Gastrocnemius medialis (tissue), 4 donors: ENCODE measurements around the gene LHX6. TPM values are rescaled to one million over a fixed set of nuclear protein-coding genes. Genes with fewer than 3 reads are reported as not detected.

Experiments used
- ATAC-seq, 2 donors: fragments of 150-250 bp; one replicate each; pipeline ENCODE4 v1.9.1; 2016
- DNase-seq, 2 donors: peaks; one replicate each; pipeline ENCODE4 v3.0.0-alpha.2; 2019
- H3K27ac ChIP-seq, 4 donors: fragments of 200-600 bp; sonication (generic); 1 replicate in 1 of 4; 2 replicates in 3 of 4; pipeline ENCODE4 v1.5.1; 2016 to 2018; ENCODE audit warnings: mild to moderate bottlenecking in 2 of 4, moderate library complexity in 1 of 4
- H3K27me3 ChIP-seq, 3 donors: fragments of 200-600 bp; sonication (generic) in 2 of 3; 1 replicate in 1 of 3; 2 replicates in 2 of 3; pipeline versions ENCODE4 v1.5.1 to v1.6.0; 2016 to 2019; ENCODE audit warnings: mild to moderate bottlenecking in 1 of 3, moderate library complexity in 1 of 3
- H3K36me3 ChIP-seq, 2 donors: fragments of 200-600 bp; sonication (generic) in 1 of 2; one replicate each; pipeline ENCODE4 v1.5.1; 2017 to 2018
- H3K4me1 ChIP-seq, 2 donors: fragments of 200-600 bp; sonication (generic) in 1 of 2; one replicate each; pipeline ENCODE4 v1.5.1; 2016 to 2017; ENCODE audit warnings: mild to moderate bottlenecking in 2 of 2
- H3K4me3 ChIP-seq, 4 donors: fragments of 200-600 bp; sonication (generic) in 3 of 4; 1 replicate in 1 of 4; 2 replicates in 3 of 4; pipeline ENCODE4 v1.5.1; 2016 to 2019; ENCODE audit warnings: mild to moderate bottlenecking in 2 of 4
- H3K9me3 ChIP-seq, 3 donors: fragments of 200-600 bp; sonication (generic) in 2 of 3; 1 replicate in 1 of 3; 2 replicates in 2 of 3; pipeline ENCODE4 v1.5.1; 2016 to 2019
- CTCF ChIP-seq, 5 experiments: fragments of 450-650 bp in 3 of 5; fragments of 200-600 bp in 2 of 5; sonication (generic) in 2 of 5; IDR thresholded peaks in 4 of 5; conservative IDR thresholded peaks in 1 of 5; 1 replicate in 4 of 5; 2 replicates in 1 of 5; pipeline ENCODE4 v1.5.1; 2016 to 2019; ENCODE audit warnings: antibody characterized with exemption in 5 of 5, mild to moderate bottlenecking in 3 of 5, moderate library complexity in 3 of 5
- POLR2A ChIP-seq, 2 donors: fragments of 450-650 bp; IDR thresholded peaks; one replicate each; pipeline ENCODE4 v1.6.1; 2017; ENCODE audit warnings: antibody characterized with exemption in 2 of 2, mild to moderate bottlenecking in 2 of 2, moderate library complexity in 2 of 2
- in situ Hi-C, 4 donors: fragments of 200-750 bp; cut with MboI; loops; one replicate each; pipeline versions ENCODE4 v1.15.0 to v1.8.0; 2017; ENCODE audit warnings: low sequenced_read_pairs in 4 of 4
- intact Hi-C: fragments of 100-400 bp; cut with DNase I; formaldehyde crosslinking; loops from one replicate; pipeline ENCODE4 v1.15.1; 2023; ENCODE audit warnings: low total_unique reads
- total RNA-seq, 4 donors: library from RNA; depleted of rRNA; stranded (reverse); fragments of >200 nt; gene quantifications; one replicate each; pipeline versions ENCODE4 v1.1.0 to v1.2.3, GENCODE V29; 2016

The LHX6 gene
- total RNA-seq, 4 donors from 2014 or later, result 0.83 to 4.5 (median 1.7) TPM

- Histone ChIP-seq H3K36me3 (peaks cover 0 to 24% of the 10 kb centered on the region in 2 donors), H3K9me3 (no peaks in the 10 kb centered on the region), H3K4me1 (peaks cover 45 to 49% of the 10 kb centered on the region in 2 donors), H3K4me3 (peak overlapping the region; percentile 66 to 95 (median 86)), H3K27ac (peak overlapping the region; percentile 92 to 100 (median 98)), H3K27me3 (no peaks in the 10 kb centered on the region)
- intact Hi-C loops (loop anchor here (1.0 to 10.0 kb wide), 5 partner anchors 83 to 519 kb away; partner anchors contain the start of genes MORN5, NDUFA8 and TTLL11), in situ Hi-C loops (no loop called here)
- peak in 1 of 2 donors; percentile 35 for DNase-seq
- TF ChIP-seq CTCF (IDR thresholded peaks at IDR 0.05 in 4 of 5, conservative IDR thresholded peaks at IDR 0.05 in 1 of 5) (no peak), POLR2A (IDR thresholded peaks at IDR 0.05) (no peak)
- peak; percentile 55 to 60 for ATAC-seq
These were observed 35.1 kb upstream of the LHX6 start for GRCh38 chr9:122263699-122264349.

GRCh38 chr9:122262073-122262472, 33.3 kb upstream of the LHX6 start:
- H3K4me3 ChIP-seq, result no peak overlapping the region
- no peaks in the 10 kb centered on the region for H3K9me3 ChIP-seq
- intact Hi-C loops, result loop anchor here (10.0 kb wide), 2 partner anchors 137 to 517 kb away; no protein-coding TSS in a partner anchor
- DNase-seq (no peak), ATAC-seq (no peak)
- in situ Hi-C loops, result no loop called here
- H3K27ac ChIP-seq, result peak overlapping the region; percentile 49 to 100 (median 94)
- H3K36me3 ChIP-seq, result peaks cover 0 to 36% of the 10 kb centered on the region in 2 donors
- H3K27me3 ChIP-seq, result no peaks in the 10 kb centered on the region
- TF ChIP-seq CTCF (IDR thresholded peaks at IDR 0.05 in 4 of 5, conservative IDR thresholded peaks at IDR 0.05 in 1 of 5), result no peak
- no peak for TF ChIP-seq POLR2A (IDR thresholded peaks at IDR 0.05)
- peaks cover 41 to 45% of the 10 kb centered on the region in 2 donors for H3K4me1 ChIP-seq

GRCh38 chr9:122261469-122261881, 32.7 kb upstream of the LHX6 start:
- H3K4me3 ChIP-seq, result no peak overlapping the region
- H3K4me1 ChIP-seq, result peaks cover 41 to 43% of the 10 kb centered on the region in 2 donors
- in situ Hi-C loops (no loop called here), intact Hi-C loops (loop anchor here (10.0 kb wide), 2 partner anchors 137 to 517 kb away; no protein-coding TSS in a partner anchor)
- DNase-seq, result peak; percentile 32 to 72
- peaks cover 0 to 36% of the 10 kb centered on the region in 2 donors for H3K36me3 ChIP-seq
- H3K9me3 ChIP-seq, result no peaks in the 10 kb centered on the region
- H3K27me3 ChIP-seq, result no peaks in the 10 kb centered on the region
- peak overlapping the region; percentile 49 to 100 (median 94) for H3K27ac ChIP-seq
- ATAC-seq, result no peak
- no peak for TF ChIP-seq POLR2A (IDR thresholded peaks at IDR 0.05)
- TF ChIP-seq CTCF (IDR thresholded peaks at IDR 0.05 in 4 of 5, conservative IDR thresholded peaks at IDR 0.05 in 1 of 5), result no peak

GRCh38 chr9:122258886-122259415, 30.2 kb upstream of the LHX6 start:
- intact Hi-C loops, result no loop called here
- H3K27ac ChIP-seq, result no peak overlapping the region
- no peaks in the 10 kb centered on the region for H3K9me3 ChIP-seq
- in situ Hi-C loops, result no loop called here
- ATAC-seq, result no peak
- H3K27me3 ChIP-seq, result no peaks in the 10 kb centered on the region
- peaks cover 33 to 36% of the 10 kb centered on the region in 2 donors for H3K4me1 ChIP-seq
- DNase-seq, result no peak
- TF ChIP-seq POLR2A (IDR thresholded peaks at IDR 0.05), result no peak
- TF ChIP-seq CTCF (IDR thresholded peaks at IDR 0.05 in 4 of 5, conservative IDR thresholded peaks at IDR 0.05 in 1 of 5), result no peak
- no peak overlapping the region for H3K4me3 ChIP-seq
- peaks cover 0 to 36% of the 10 kb centered on the region in 2 donors for H3K36me3 ChIP-seq
